ENCODE data around the gene EPS15. TPM values are rescaled to one million over a fixed set of nuclear protein-coding genes. Genes with fewer than 3 reads are reported as not detected.
A peak's percentile ranks its signal among the peaks of the same experiment; 100 is the strongest.

EPS15 gene
- polyA plus RNA-seq, 1 donor (not counting 4 experiments of a cell fraction or from before 2014, with no cell fraction given), result 33.2 TPM

GRCh38 chr1:51535006-51535592 is 16.0 kb upstream of the EPS15 start:
- H3K27ac ChIP-seq (ENCODE audit: control insufficient read depth, insufficient read depth, low read length), result no peak overlapping the region
- TF ChIP-seq EZH2 (IDR thresholded peaks at IDR 0.05; ENCODE audit: low read length), result no peak
- TF ChIP-seq, protein P1, sequence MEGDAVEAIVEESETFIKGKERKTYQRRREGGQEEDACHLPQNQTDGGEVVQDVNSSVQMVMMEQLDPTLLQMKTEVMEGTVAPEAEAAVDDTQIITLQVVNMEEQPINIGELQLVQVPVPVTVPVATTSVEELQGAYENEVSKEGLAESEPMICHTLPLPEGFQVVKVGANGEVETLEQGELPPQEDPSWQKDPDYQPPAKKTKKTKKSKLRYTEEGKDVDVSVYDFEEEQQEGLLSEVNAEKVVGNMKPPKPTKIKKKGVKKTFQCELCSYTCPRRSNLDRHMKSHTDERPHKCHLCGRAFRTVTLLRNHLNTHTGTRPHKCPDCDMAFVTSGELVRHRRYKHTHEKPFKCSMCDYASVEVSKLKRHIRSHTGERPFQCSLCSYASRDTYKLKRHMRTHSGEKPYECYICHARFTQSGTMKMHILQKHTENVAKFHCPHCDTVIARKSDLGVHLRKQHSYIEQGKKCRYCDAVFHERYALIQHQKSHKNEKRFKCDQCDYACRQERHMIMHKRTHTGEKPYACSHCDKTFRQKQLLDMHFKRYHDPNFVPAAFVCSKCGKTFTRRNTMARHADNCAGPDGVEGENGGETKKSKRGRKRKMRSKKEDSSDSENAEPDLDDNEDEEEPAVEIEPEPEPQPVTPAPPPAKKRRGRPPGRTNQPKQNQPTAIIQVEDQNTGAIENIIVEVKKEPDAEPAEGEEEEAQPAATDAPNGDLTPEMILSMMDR (optimal IDR thresholded peaks at IDR 0.05 in 1 of 3, IDR thresholded peaks at IDR 0.05 in 1 of 3, conservative IDR thresholded peaks at IDR 0.05 in 1 of 3; ENCODE audit: extremely low read depth in 1 of 3, insufficient read depth in 2 of 3, low read length in 3 of 3), result peak; percentile 64 to 73 (median 65)
- DNase-seq (ENCODE audit: low read depth, low spot score), result no peak
- no peak overlapping the region for H3K4me2 ChIP-seq (ENCODE audit: control insufficient read depth, extremely low read depth, insufficient read depth, low read depth, low read length)
- no peak overlapping the region for H3K9ac ChIP-seq (ENCODE audit: control insufficient read depth, extremely low read depth, insufficient read depth, low read length)
- no peaks in the 10 kb centered on the region for H3K9me1 ChIP-seq (ENCODE audit: control insufficient read depth, extremely low read depth, insufficient read depth, low read length)
- H4K20me1 ChIP-seq (ENCODE audit: control insufficient read depth, extremely low read depth, insufficient read depth, low read length), result no peaks in the 10 kb centered on the region
- H3K27me3 ChIP-seq (ENCODE audit: control insufficient read depth, extremely low read depth, insufficient read depth, low read length), result no peaks in the 10 kb centered on the region
- FAIRE-seq, result no peak
- H3K4me1 ChIP-seq (ENCODE audit: control insufficient read depth, extremely low read depth, insufficient read depth, low read length), result peaks cover 4% of the 10 kb centered on the region
- H3K36me3 ChIP-seq (ENCODE audit: control insufficient read depth in 2 of 2, extremely low read depth in 1 of 2, insufficient read depth in 2 of 2, low read length in 2 of 2), result no peaks in the 10 kb centered on the region
- peak overlapping the region; percentile 74 for H2AFZ ChIP-seq (ENCODE audit: control insufficient read depth, low read length)
- H3K4me3 ChIP-seq (ENCODE audit: control insufficient read depth in 2 of 3, extremely low read depth in 1 of 3, insufficient read depth in 2 of 3, low read depth in 1 of 3, low read length in 3 of 3), result no peak overlapping the region
- H3K9me3 ChIP-seq (ENCODE audit: control insufficient read depth, low read depth, low read length), result no peaks in the 10 kb centered on the region
- H3K79me2 ChIP-seq (ENCODE audit: control insufficient read depth, insufficient read depth, low read length), result no peaks in the 10 kb centered on the region
- dilution Hi-C loops (cut with MboI; ENCODE audit: extremely low pct_ligation_motif_present, low sequenced_read_pairs), result no loop called here

DNA sequence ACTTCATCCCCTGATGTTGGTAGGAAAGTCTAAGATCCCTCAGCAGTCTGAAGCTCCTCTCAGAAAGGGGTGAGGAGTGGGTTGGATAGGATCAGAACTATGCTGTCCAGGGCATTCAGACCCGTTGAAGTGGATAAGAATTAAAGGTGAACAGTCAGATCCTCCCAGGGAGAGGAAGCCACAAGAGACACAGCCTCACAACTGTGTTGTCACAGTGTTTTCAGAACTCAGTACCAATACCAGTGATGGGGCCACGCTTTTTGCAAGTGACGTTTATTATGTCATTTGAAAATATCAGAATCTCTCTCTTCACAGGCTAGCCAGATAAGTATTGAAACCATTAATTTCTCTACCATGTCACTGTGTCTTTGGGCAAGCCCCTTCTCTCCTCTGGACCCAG is 15.4 kb upstream of the EPS15 start:
- DNase-seq (ENCODE audit: low read depth, low spot score) (no peak), FAIRE-seq (no peak)
- Histone ChIP-seq H2AFZ (ENCODE audit: control insufficient read depth, low read length) (no peak overlapping the region), H3K79me2 (ENCODE audit: control insufficient read depth, insufficient read depth, low read length) (no peaks in the 10 kb centered on the region), H3K9me1 (ENCODE audit: control insufficient read depth, extremely low read depth, insufficient read depth, low read length) (no peaks in the 10 kb centered on the region), H4K20me1 (ENCODE audit: control insufficient read depth, extremely low read depth, insufficient read depth, low read length) (no peaks in the 10 kb centered on the region), H3K36me3 (ENCODE audit: control insufficient read depth in 2 of 2, extremely low read depth in 1 of 2, insufficient read depth in 2 of 2, low read length in 2 of 2) (no peaks in the 10 kb centered on the region), H3K4me2 (ENCODE audit: control insufficient read depth, extremely low read depth, insufficient read depth, low read depth, low read length) (no peak overlapping the region), H3K4me1 (ENCODE audit: control insufficient read depth, extremely low read depth, insufficient read depth, low read length) (peaks cover 4% of the 10 kb centered on the region), H3K9me3 (ENCODE audit: control insufficient read depth, low read depth, low read length) (no peaks in the 10 kb centered on the region), H3K9ac (ENCODE audit: control insufficient read depth, extremely low read depth, insufficient read depth, low read length) (no peak overlapping the region), H3K4me3 (ENCODE audit: control insufficient read depth in 2 of 3, extremely low read depth in 1 of 3, insufficient read depth in 2 of 3, low read depth in 1 of 3, low read length in 3 of 3) (no peak overlapping the region), H3K27me3 (ENCODE audit: control insufficient read depth, extremely low read depth, insufficient read depth, low read length) (no peaks in the 10 kb centered on the region), H3K27ac (ENCODE audit: control insufficient read depth, insufficient read depth, low read length) (no peak overlapping the region)
- dilution Hi-C loops (cut with MboI; ENCODE audit: extremely low pct_ligation_motif_present, low sequenced_read_pairs), result no loop called here
- no peak for TF ChIP-seq EZH2 (IDR thresholded peaks at IDR 0.05; ENCODE audit: low read length)
- TF ChIP-seq, protein P1 (optimal IDR thresholded peaks at IDR 0.05 in 1 of 3, IDR thresholded peaks at IDR 0.05 in 1 of 3, conservative IDR thresholded peaks at IDR 0.05 in 1 of 3; ENCODE audit: extremely low read depth in 1 of 3, insufficient read depth in 2 of 3, low read length in 3 of 3), result no peak

Measured in keratinocyte (primary cell).